Spinal cord (tissue), 10 donors: ENCODE measurements around the gene UPF2. TPM values are rescaled to one million over a fixed set of nuclear protein-coding genes. Genes with fewer than 3 reads are reported as not detected.

ENCODE experiments used
- DNase-seq, 6 donors: peaks; one replicate each; pipeline versions ENCODE4 v3.0.0 to v3.0.0-alpha.2; 2013 to 2015; ENCODE audit warnings: low spot score in 6 of 6, low read depth in 4 of 6
- H3K27ac ChIP-seq: one replicate; pipeline ENCODE4 v1.5.1; 2013; ENCODE audit warnings: low read depth, low read length, control low read depth
- H3K27me3 ChIP-seq: one replicate; pipeline ENCODE4 v1.6.1; 2013; ENCODE audit warnings: low read length; ENCODE audit not compliant: control insufficient read depth, insufficient read depth
- H3K36me3 ChIP-seq: one replicate; pipeline ENCODE4 v1.6.1; 2013; ENCODE audit warnings: low read length; ENCODE audit not compliant: control insufficient read depth, insufficient read depth
- H3K4me1 ChIP-seq: one replicate; pipeline ENCODE4 v1.6.1; 2013; ENCODE audit warnings: low read length; ENCODE audit not compliant: control insufficient read depth, insufficient read depth
- H3K4me3 ChIP-seq: one replicate; pipeline ENCODE4 v1.5.1; 2013; ENCODE audit warnings: low read depth, low read length, control low read depth
- H3K9me3 ChIP-seq: one replicate; pipeline ENCODE4 v1.6.1; 2013; ENCODE audit warnings: low read length; ENCODE audit not compliant: control insufficient read depth, insufficient read depth
- WGBS: methylation state at CpG from one replicate; pipeline ENCODE4 v1.1.5; 2013; ENCODE audit warnings: missing lambda C conversion rate; ENCODE audit not compliant: insufficient coverage; 5-methylcytosine and 5-hydroxymethylcytosine counted together
- polyA plus RNA-seq, 2 donors: library from polyadenylated mRNA; unstranded; fragments of 120-200 nt; gene quantifications; one replicate each; pipeline ENCODE4 v1.2.1, GENCODE V29; 2013; ENCODE audit not compliant: insufficient read length in 2 of 2
- total RNA-seq, 2 donors: library from RNA; depleted of rRNA in 1 of 2; stranded (reverse); fragments of 120-200 nt in 1 of 2; fragments of >200 nt in 1 of 2; gene quantifications; one replicate each; pipeline versions ENCODE4 v1.2.3 to v1.2.4, GENCODE V29; 2013 to 2014
- donor health status: healthy.

Gene UPF2
- total and polyA plus RNA-seq, 4 donors: 16.2 to 24.7 (median 22.1) TPM

GRCh38 chr10:11882646-11883375 lies 159.8 kb downstream of the UPF2 start:
- H3K4me1 ChIP-seq: peaks cover 4% of the 10 kb centered on the region
- WGBS: 95% methylated on average over 5 of the region's 14 CpGs
- no peak overlapping the region for H3K27ac ChIP-seq
- no peaks in the 10 kb centered on the region for H3K36me3 ChIP-seq
- H3K9me3 ChIP-seq: no peaks in the 10 kb centered on the region
- no peak overlapping the region for H3K4me3 ChIP-seq
- DNase-seq: no peak
- no peaks in the 10 kb centered on the region for H3K27me3 ChIP-seq

GRCh38 chr10:11881477-11882417 lies 160.9 kb downstream of the UPF2 start:
- Histone ChIP-seq H3K27ac (no peak overlapping the region), H3K4me3 (no peak overlapping the region), H3K9me3 (no peaks in the 10 kb centered on the region), H3K4me1 (peaks cover 7% of the 10 kb centered on the region), H3K36me3 (no peaks in the 10 kb centered on the region), H3K27me3 (no peaks in the 10 kb centered on the region)
- DNase-seq: no peak
- WGBS: 93% methylated on average over 17 of the region's 21 CpGs

GRCh38 chr10:11881030-11881476 lies 161.6 kb downstream of the UPF2 start:
- H3K27ac ChIP-seq: no peak overlapping the region
- no peaks in the 10 kb centered on the region for H3K27me3 ChIP-seq
- no peak for DNase-seq
- 86% methylated on average over 11 of the region's 11 CpGs for WGBS
- no peak overlapping the region for H3K4me3 ChIP-seq
- H3K4me1 ChIP-seq: peaks cover 13% of the 10 kb centered on the region
- no peaks in the 10 kb centered on the region for H3K9me3 ChIP-seq
- H3K36me3 ChIP-seq: no peaks in the 10 kb centered on the region

GRCh38 chr10:11880151-11881029 lies 162.2 kb downstream of the UPF2 start:
- WGBS: 74% methylated on average over 29 of the region's 32 CpGs
- Histone ChIP-seq H3K27ac (no peak overlapping the region), H3K36me3 (no peaks in the 10 kb centered on the region), H3K4me1 (peaks cover 20% of the 10 kb centered on the region), H3K9me3 (no peaks in the 10 kb centered on the region), H3K4me3 (no peak overlapping the region), H3K27me3 (no peaks in the 10 kb centered on the region)
- no peak for DNase-seq

GRCh38 chr10:11879387-11880094 lies 163.1 kb downstream of the UPF2 start:
- no peak for DNase-seq
- H3K27ac ChIP-seq: no peak overlapping the region
- no peaks in the 10 kb centered on the region for H3K9me3 ChIP-seq
- no peak overlapping the region for H3K4me3 ChIP-seq
- H3K4me1 ChIP-seq: peaks cover 28% of the 10 kb centered on the region
- no peaks in the 10 kb centered on the region for H3K27me3 ChIP-seq
- 81% methylated on average over 13 of the region's 15 CpGs for WGBS
- no peaks in the 10 kb centered on the region for H3K36me3 ChIP-seq

GRCh38 chr10:11878776-11879175 lies 163.8 kb downstream of the UPF2 start:
- Histone ChIP-seq H3K36me3 (no peaks in the 10 kb centered on the region), H3K27ac (no peak overlapping the region), H3K9me3 (no peaks in the 10 kb centered on the region), H3K27me3 (no peaks in the 10 kb centered on the region), H3K4me3 (no peak overlapping the region), H3K4me1 (peaks cover 34% of the 10 kb centered on the region)
- DNase-seq: no peak
- WGBS: 83% methylated on average over 12 of the region's 12 CpGs

- peaks cover 34% of the 10 kb centered on the region for H3K4me1 ChIP-seq
- no peaks in the 10 kb centered on the region for H3K36me3 ChIP-seq
- no peaks in the 10 kb centered on the region for H3K9me3 ChIP-seq
- DNase-seq: no peak
- no peak overlapping the region for H3K4me3 ChIP-seq
- H3K27ac ChIP-seq: no peak overlapping the region
- WGBS: 81% methylated on average over 13 of the region's 13 CpGs
- H3K27me3 ChIP-seq: no peaks in the 10 kb centered on the region
Observed at GRCh38 chr10:11877591-11877905, 165.1 kb downstream of the UPF2 start.

GRCh38 chr10:11876805-11877590 lies 165.6 kb downstream of the UPF2 start:
- Histone ChIP-seq H3K27ac (no peak overlapping the region), H3K9me3 (no peaks in the 10 kb centered on the region), H3K36me3 (no peaks in the 10 kb centered on the region), H3K4me1 (peaks cover 34% of the 10 kb centered on the region), H3K4me3 (no peak overlapping the region), H3K27me3 (no peaks in the 10 kb centered on the region)
- peak in 1 of 6 donors; percentile 35 for DNase-seq
- 91% methylated on average over 12 of the region's 19 CpGs for WGBS
